ENCODE measurements around the gene LAMA3.

- TF ChIP-seq POLR2A (IDR thresholded peaks at IDR 0.05): no peak
- TF ChIP-seq CTCF (IDR thresholded peaks at IDR 0.05): no peak
These were observed 223.1 kb downstream of the LAMA3 start for GRCh38 chr18:23912356-23912755.

All from adrenal gland (tissue), 5 donors.